Adrenal gland (tissue), 5 donors: ENCODE measurements around the gene NUBP1.
"Not testable (repeated sequence)": the region's sequence is repeated elsewhere in the genome, so short reads cannot be mapped to it uniquely, and the experiment has no call there.

ENCODE experiments used
- POLR2A ChIP-seq, 2 donors: fragments of 450-650 bp; IDR thresholded peaks; one replicate each; pipeline ENCODE4 v1.6.1; 2017; ENCODE audit warnings: antibody characterized with exemption in 2 of 2, mild to moderate bottlenecking in 2 of 2, moderate library complexity in 1 of 2
- TF ChIP-seq, protein P1 (sequence below), 6 experiments: fragments of 450-650 bp in 4 of 6; fragments of 200-600 bp in 2 of 6; sonication (generic) in 1 of 6; IDR thresholded peaks; 1 replicate in 5 of 6; 2 replicates in 1 of 6; pipeline versions ENCODE4 v1.5.1 to v1.8.0; 2016 to 2021; ENCODE audit warnings: antibody characterized with exemption in 6 of 6, mild to moderate bottlenecking in 2 of 6, moderate library complexity in 1 of 6
- donor health status: DM: no; HTN: no; CAD: no.

DNA sequence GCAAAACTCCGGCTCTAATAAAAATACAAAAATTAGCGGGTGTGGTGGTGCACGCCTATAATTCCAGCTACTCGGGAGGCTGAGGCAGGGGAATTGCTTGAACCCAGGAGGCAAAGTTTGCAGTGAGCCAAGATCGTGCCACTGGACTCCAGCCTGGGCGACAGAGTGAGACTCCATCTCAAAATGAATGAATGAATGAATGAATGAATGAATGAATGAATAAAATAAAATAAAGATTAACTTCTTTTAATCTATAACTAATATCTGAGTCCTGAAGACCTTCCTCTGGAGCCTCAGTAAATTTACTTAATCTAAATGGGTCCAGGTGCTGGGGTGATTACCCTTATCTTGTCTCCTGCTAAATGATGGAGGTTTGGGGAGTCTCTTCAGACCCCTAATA is 36.3 kb downstream of the NUBP1 start:
- TF ChIP-seq, protein P1, sequence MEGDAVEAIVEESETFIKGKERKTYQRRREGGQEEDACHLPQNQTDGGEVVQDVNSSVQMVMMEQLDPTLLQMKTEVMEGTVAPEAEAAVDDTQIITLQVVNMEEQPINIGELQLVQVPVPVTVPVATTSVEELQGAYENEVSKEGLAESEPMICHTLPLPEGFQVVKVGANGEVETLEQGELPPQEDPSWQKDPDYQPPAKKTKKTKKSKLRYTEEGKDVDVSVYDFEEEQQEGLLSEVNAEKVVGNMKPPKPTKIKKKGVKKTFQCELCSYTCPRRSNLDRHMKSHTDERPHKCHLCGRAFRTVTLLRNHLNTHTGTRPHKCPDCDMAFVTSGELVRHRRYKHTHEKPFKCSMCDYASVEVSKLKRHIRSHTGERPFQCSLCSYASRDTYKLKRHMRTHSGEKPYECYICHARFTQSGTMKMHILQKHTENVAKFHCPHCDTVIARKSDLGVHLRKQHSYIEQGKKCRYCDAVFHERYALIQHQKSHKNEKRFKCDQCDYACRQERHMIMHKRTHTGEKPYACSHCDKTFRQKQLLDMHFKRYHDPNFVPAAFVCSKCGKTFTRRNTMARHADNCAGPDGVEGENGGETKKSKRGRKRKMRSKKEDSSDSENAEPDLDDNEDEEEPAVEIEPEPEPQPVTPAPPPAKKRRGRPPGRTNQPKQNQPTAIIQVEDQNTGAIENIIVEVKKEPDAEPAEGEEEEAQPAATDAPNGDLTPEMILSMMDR (IDR thresholded peaks at IDR 0.05) = not testable (repeated sequence)
- TF ChIP-seq POLR2A (IDR thresholded peaks at IDR 0.05) = not testable (repeated sequence)
